ENCODE results near the gene DMAC2.
"Not testable (repeated sequence)": the region's sequence is repeated elsewhere in the genome, so short reads cannot be mapped to it uniquely, and the experiment has no call there.

Gene DMAC2

GRCh38 chr19:41439441-41440222 lies at the start of gene DMAC2:
DMAC2 (minus strand) TSS chr19:41439912; CDS start chr19:41439899, 13 bp downstream.
- peak; percentile 87 to 96 for DNase-seq (ENCODE audit: low read depth in 1 of 2, low spot score in 1 of 2)

- DNase-seq (ENCODE audit: low read depth in 1 of 2, low spot score in 1 of 2) = not testable (repeated sequence)
Observed at GRCh38 chr19:41486953-41487352, 47.2 kb upstream of the DMAC2 start.

- no peak for DNase-seq (ENCODE audit: low read depth in 1 of 2, low spot score in 1 of 2)
Observed at GRCh38 chr19:41484822-41485221, 45.1 kb upstream of the DMAC2 start.

- DNase-seq (ENCODE audit: low read depth in 1 of 2, low spot score in 1 of 2) = no peak
Observed at GRCh38 chr19:41480336-41480735, 40.6 kb upstream of the DMAC2 start.

GRCh38 chr19:41479757-41480191 lies 40.1 kb upstream of the DMAC2 start:
- DNase-seq (ENCODE audit: low read depth in 1 of 2, low spot score in 1 of 2) = no peak

GRCh38 chr19:41478875-41479756 lies 39.4 kb upstream of the DMAC2 start:
- no peak for DNase-seq (ENCODE audit: low read depth in 1 of 2, low spot score in 1 of 2)

- DNase-seq (ENCODE audit: low read depth in 1 of 2, low spot score in 1 of 2) = no peak
Observed at GRCh38 chr19:41478171-41478570, 38.5 kb upstream of the DMAC2 start.

- DNase-seq (ENCODE audit: low read depth in 1 of 2, low spot score in 1 of 2) = no peak
Observed at GRCh38 chr19:41476583-41476982, 36.9 kb upstream of the DMAC2 start.

- not testable (repeated sequence) for DNase-seq (ENCODE audit: low read depth in 1 of 2, low spot score in 1 of 2)
Observed at GRCh38 chr19:41463257-41464256, 23.8 kb upstream of the DMAC2 start.

GRCh38 chr19:41462497-41462896 lies 22.8 kb upstream of the DMAC2 start:
- DNase-seq (ENCODE audit: low read depth in 1 of 2, low spot score in 1 of 2) = no peak

- no peak for DNase-seq (ENCODE audit: low read depth in 1 of 2, low spot score in 1 of 2)
Observed at GRCh38 chr19:41457241-41457640, 17.5 kb upstream of the DMAC2 start.

GRCh38 chr19:41456342-41456918 lies 16.7 kb upstream of the DMAC2 start:
- DNase-seq (ENCODE audit: low read depth in 1 of 2, low spot score in 1 of 2) = no peak

GRCh38 chr19:41455936-41456335 lies 16.2 kb upstream of the DMAC2 start:
- no peak for DNase-seq (ENCODE audit: low read depth in 1 of 2, low spot score in 1 of 2)

GRCh38 chr19:41452584-41453275 lies 13.0 kb upstream of the DMAC2 start:
- no peak for DNase-seq (ENCODE audit: low read depth in 1 of 2, low spot score in 1 of 2)

- DNase-seq (ENCODE audit: low read depth in 1 of 2, low spot score in 1 of 2) = no peak
Observed at GRCh38 chr19:41449865-41450178, 10.1 kb upstream of the DMAC2 start.

GRCh38 chr19:41449079-41449864 lies 9.6 kb upstream of the DMAC2 start:
- peak; percentile 48 to 62 for DNase-seq (ENCODE audit: low read depth in 1 of 2, low spot score in 1 of 2)

GRCh38 chr19:41447732-41448332 lies 8.1 kb upstream of the DMAC2 start:
- no peak for DNase-seq (ENCODE audit: low read depth in 1 of 2, low spot score in 1 of 2)

- no peak for DNase-seq (ENCODE audit: low read depth in 1 of 2, low spot score in 1 of 2)
Observed at GRCh38 chr19:41445575-41445974, 5.9 kb upstream of the DMAC2 start.

All from activated CD4-positive, alpha-beta T cell treated with anti-CD3 and anti-CD28 coated beads, Interleukin-2, amount 50 U/mL, for 24 hours (primary cell).